SK-N-SH (cell line): Measurements from ENCODE around the gene FAM241A.

Source experiments
- CHD2 ChIP-seq: fragments of 150-350 bp; IDR thresholded peaks from 2 replicates; pipeline ENCODE4 v1.6.1; 2018; ENCODE audit warnings: low read length; ENCODE audit not compliant: partially characterized antibody
- CTCF ChIP-seq: fragments of 200-600 bp; sonication (generic); IDR thresholded peaks from 2 replicates; pipeline ENCODE4 v1.6.1; 2017; ENCODE audit warnings: antibody characterized with exemption, mild to moderate bottlenecking, moderate library complexity
- JUND ChIP-seq: IDR thresholded peaks from 2 replicates; pipeline ENCODE4 v1.4.0; 2012
- POLR2AphosphoS5 ChIP-seq: IDR thresholded peaks from 2 replicates; pipeline ENCODE4 v1.6.1; 2012; ENCODE audit warnings: low read depth, low read length
- REST ChIP-seq: IDR thresholded peaks from 2 replicates; pipeline ENCODE4 v1.6.1; 2012; ENCODE audit warnings: mild to moderate bottlenecking, low read depth, low read length, moderate library complexity
- TAF1 ChIP-seq: IDR thresholded peaks from 2 replicates; pipeline ENCODE4 v1.6.1; 2012; ENCODE audit warnings: low read depth, mild to moderate bottlenecking, low read length, moderate library complexity, borderline replicate concordance
- USF2 ChIP-seq: fragments of 150-350 bp; IDR thresholded peaks from 2 replicates; pipeline ENCODE4 v1.6.1; 2017; ENCODE audit warnings: antibody characterized with exemption, low read length, low read depth, borderline replicate concordance

- no peak for TF ChIP-seq TAF1
- no peak for TF ChIP-seq REST
- TF ChIP-seq CTCF = no peak
- no peak for TF ChIP-seq CHD2
- no peak for TF ChIP-seq POLR2AphosphoS5
- no peak for TF ChIP-seq JUND
- no peak for TF ChIP-seq USF2
Measured at GRCh38 chr4:112138538-112138937, 6.7 kb upstream of the FAM241A start.
